WTC11 (cell line): Measurements from ENCODE around the gene KCNN1. TPM values are rescaled to one million over a fixed set of nuclear protein-coding genes. Genes with fewer than 3 reads are reported as not detected.

Experiments
- ATAC-seq: fragments of 200-7000 bp; cut with Tn5 transposase; 2 replicates; pipeline ENCODE4 v1.10.0; 2021; ENCODE audit warnings: mild to moderate bottlenecking, moderate library complexity
- CTCF ChIA-PET: fragments of 300-600 bp; sonication (Branson Sonifier 250); formaldehyde crosslinking; loops from one replicate; lab custom pipeline; 2021; ENCODE audit warnings: antibody characterized with exemption; lab: Charles Lee
- POLR2A ChIA-PET: fragments of 350-600 bp; sonication (Branson Sonifier 250); formaldehyde crosslinking; loops from one replicate; lab custom pipeline; 2021; ENCODE audit warnings: antibody characterized with exemption; lab: Charles Lee
- DNase-seq: peaks from one replicate; pipeline ENCODE4 v3.0.0; 2021; ENCODE audit warnings: low spot score
- H3K27ac Mint-ChIP-seq: 2 replicates; pipeline ENCODE4 v1.8.0; 2021; ENCODE audit warnings: mixed read lengths
- H3K27me3 Mint-ChIP-seq: 2 replicates; pipeline ENCODE4 v1.8.0; 2021; ENCODE audit warnings: low read depth, mild to moderate bottlenecking, moderate library complexity, mixed read lengths
- H3K36me3 Mint-ChIP-seq: 2 replicates; pipeline ENCODE4 v1.8.0; 2021; ENCODE audit warnings: mixed read lengths
- H3K4me1 Mint-ChIP-seq: 2 replicates; pipeline ENCODE4 v1.8.0; 2022; ENCODE audit warnings: mixed read lengths
- H3K4me3 Mint-ChIP-seq: 2 replicates; pipeline ENCODE4 v1.8.0; 2021; ENCODE audit warnings: mild to moderate bottlenecking, moderate library complexity, mixed read lengths
- H3K9me3 Mint-ChIP-seq: 2 replicates; pipeline ENCODE4 v1.8.0; 2021; ENCODE audit warnings: mixed read lengths
- CREM ChIP-seq: sonication (generic); formaldehyde crosslinking; IDR thresholded peaks from 2 replicates; pipeline ENCODE4 v1.8.1; 2022; ENCODE audit warnings: mild to moderate bottlenecking, missing genetic modification reagents, moderate library complexity
- CTCF ChIP-seq: fragments of 200-600 bp; IDR thresholded peaks from 2 replicates; pipeline ENCODE4 v1.8.0; 2022; ENCODE audit warnings: antibody characterized with exemption
- ETV6 ChIP-seq: sonication (generic); formaldehyde crosslinking; IDR thresholded peaks from 2 replicates; pipeline ENCODE4 v1.8.1; 2022; ENCODE audit warnings: mild to moderate bottlenecking, missing genetic modification reagents
- KAT7 ChIP-seq: sonication (generic); formaldehyde crosslinking; IDR thresholded peaks from 2 replicates; pipeline ENCODE4 v1.8.1; 2023; ENCODE audit warnings: missing genetic modification reagents, mild to moderate bottlenecking, borderline replicate concordance
- MYBL2 ChIP-seq: sonication (generic); formaldehyde crosslinking; IDR thresholded peaks from 2 replicates; pipeline ENCODE4 v1.8.1; 2023; ENCODE audit warnings: mild to moderate bottlenecking, moderate library complexity, missing genetic modification reagents
- OVOL2 ChIP-seq: fragments of 250-450 bp; sonication (Bioruptor Pico); IDR thresholded peaks from 2 replicates; pipeline ENCODE4 v1.9.0; 2021; ENCODE audit warnings: mild to moderate bottlenecking, borderline replicate concordance
- RORB ChIP-seq: fragments of 250-450 bp; sonication (Bioruptor Pico); IDR thresholded peaks from 2 replicates; pipeline ENCODE4 v1.9.0; 2021; ENCODE audit warnings: mild to moderate bottlenecking
- SMAD3 ChIP-seq: sonication (generic); formaldehyde crosslinking; IDR thresholded peaks from 2 replicates; pipeline ENCODE4 v1.8.0; 2022; ENCODE audit warnings: missing genetic modification reagents, mild to moderate bottlenecking, borderline replicate concordance
- SMAD4 ChIP-seq: sonication (generic); formaldehyde crosslinking; IDR thresholded peaks from 2 replicates; pipeline ENCODE4 v1.8.0; 2022; ENCODE audit warnings: mild to moderate bottlenecking, missing genetic modification reagents
- ZNF138 ChIP-seq: sonication (generic); formaldehyde crosslinking; conservative IDR thresholded peaks from 2 replicates; pipeline ENCODE4 v1.8.1; 2022; ENCODE audit warnings: mild to moderate bottlenecking, moderate library complexity, missing genetic modification reagents
- ZNF317 ChIP-seq: sonication (generic); formaldehyde crosslinking; IDR thresholded peaks from 2 replicates; pipeline ENCODE4 v1.8.1; 2023; ENCODE audit warnings: low read depth, mild to moderate bottlenecking, moderate library complexity, missing genetic modification reagents, borderline replicate concordance
- ZNF423 ChIP-seq: fragments of 250-450 bp; sonication (Bioruptor Pico); IDR thresholded peaks from 2 replicates; pipeline ENCODE4 v2.1.2; 2022; ENCODE audit warnings: mild to moderate bottlenecking, moderate library complexity
- ZNF671 ChIP-seq: fragments of 250-450 bp; sonication (Bioruptor Pico); IDR thresholded peaks from 2 replicates; pipeline ENCODE4 v1.8.0; 2021; ENCODE audit warnings: mild to moderate bottlenecking
- total RNA-seq: library from RNA; stranded (reverse); gene quantifications from 3 replicates; pipeline ENCODE4 v1.2.3, GENCODE V29; 2021
- TF ChIP-seq, protein P1 (sequence below): sonication (generic); formaldehyde crosslinking; IDR thresholded peaks from 2 replicates; pipeline ENCODE4 v1.8.0; 2022; ENCODE audit warnings: mild to moderate bottlenecking, missing genetic modification reagents
- TF ChIP-seq, protein P2 (sequence below): sonication (generic); formaldehyde crosslinking; conservative IDR thresholded peaks from 2 replicates; pipeline ENCODE4 v1.8.1; 2022; ENCODE audit warnings: mild to moderate bottlenecking, missing genetic modification reagents
- TF ChIP-seq, protein P3 (sequence below): fragments of 250-450 bp; sonication (Bioruptor Pico); conservative IDR thresholded peaks from 2 replicates; pipeline ENCODE4 v1.9.0; 2021; ENCODE audit warnings: mild to moderate bottlenecking
- TF ChIP-seq, protein P4 (sequence below): sonication (generic); formaldehyde crosslinking; IDR thresholded peaks from 2 replicates; pipeline ENCODE4 v1.8.1; 2022; ENCODE audit warnings: mild to moderate bottlenecking, moderate library complexity, missing genetic modification reagents
- TF ChIP-seq, protein P5 (sequence below): sonication (generic); formaldehyde crosslinking; IDR thresholded peaks from 2 replicates; pipeline ENCODE4 v1.8.0; 2023; ENCODE audit warnings: missing genetic modification reagents, mild to moderate bottlenecking, borderline replicate concordance

KCNN1 gene
- total RNA-seq, 1 experiment from 2014 or later, result 15.3 TPM

- POLR2A ChIA-PET, result no interaction called here
- ATAC-seq, result no peak
- Mint-ChIP-seq H3K4me3 (no peak overlapping the region), H3K27me3 (no peaks in the 10 kb centered on the region), H3K4me1 (no peaks in the 10 kb centered on the region; the same call in 1 of the 2 replicates), H3K36me3 (peaks cover 2% of the 10 kb centered on the region; the same call in 1 of the 2 replicates), H3K9me3 (no peaks in the 10 kb centered on the region), H3K27ac (no peak overlapping the region)
- TF ChIP-seq ZNF671 (CRISPR knock-in tag) (no peak), ZNF138 (CRISPR knock-in tag) (no peak), OVOL2 (CRISPR knock-in tag) (no peak), SMAD3 (CRISPR knock-in tag) (no peak), ZNF317 (CRISPR knock-in tag) (no peak), CREM (CRISPR knock-in tag) (no peak), ETV6 (CRISPR knock-in tag) (no peak), CTCF (no peak), ZNF423 (CRISPR knock-in tag) (no peak), MYBL2 (CRISPR knock-in tag) (no peak), RORB (CRISPR knock-in tag) (no peak), KAT7 (CRISPR knock-in tag) (no peak), SMAD4 (CRISPR knock-in tag) (no peak)
- TF ChIP-seq, protein P1, sequence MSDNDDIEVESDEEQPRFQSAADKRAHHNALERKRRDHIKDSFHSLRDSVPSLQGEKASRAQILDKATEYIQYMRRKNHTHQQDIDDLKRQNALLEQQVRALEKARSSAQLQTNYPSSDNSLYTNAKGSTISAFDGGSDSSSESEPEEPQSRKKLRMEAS (CRISPR knock-in tag), result no peak
- TF ChIP-seq, protein P2, sequence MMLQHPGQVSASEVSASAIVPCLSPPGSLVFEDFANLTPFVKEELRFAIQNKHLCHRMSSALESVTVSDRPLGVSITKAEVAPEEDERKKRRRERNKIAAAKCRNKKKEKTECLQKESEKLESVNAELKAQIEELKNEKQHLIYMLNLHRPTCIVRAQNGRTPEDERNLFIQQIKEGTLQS (CRISPR knock-in tag), result no peak
- TF ChIP-seq, protein P3, sequence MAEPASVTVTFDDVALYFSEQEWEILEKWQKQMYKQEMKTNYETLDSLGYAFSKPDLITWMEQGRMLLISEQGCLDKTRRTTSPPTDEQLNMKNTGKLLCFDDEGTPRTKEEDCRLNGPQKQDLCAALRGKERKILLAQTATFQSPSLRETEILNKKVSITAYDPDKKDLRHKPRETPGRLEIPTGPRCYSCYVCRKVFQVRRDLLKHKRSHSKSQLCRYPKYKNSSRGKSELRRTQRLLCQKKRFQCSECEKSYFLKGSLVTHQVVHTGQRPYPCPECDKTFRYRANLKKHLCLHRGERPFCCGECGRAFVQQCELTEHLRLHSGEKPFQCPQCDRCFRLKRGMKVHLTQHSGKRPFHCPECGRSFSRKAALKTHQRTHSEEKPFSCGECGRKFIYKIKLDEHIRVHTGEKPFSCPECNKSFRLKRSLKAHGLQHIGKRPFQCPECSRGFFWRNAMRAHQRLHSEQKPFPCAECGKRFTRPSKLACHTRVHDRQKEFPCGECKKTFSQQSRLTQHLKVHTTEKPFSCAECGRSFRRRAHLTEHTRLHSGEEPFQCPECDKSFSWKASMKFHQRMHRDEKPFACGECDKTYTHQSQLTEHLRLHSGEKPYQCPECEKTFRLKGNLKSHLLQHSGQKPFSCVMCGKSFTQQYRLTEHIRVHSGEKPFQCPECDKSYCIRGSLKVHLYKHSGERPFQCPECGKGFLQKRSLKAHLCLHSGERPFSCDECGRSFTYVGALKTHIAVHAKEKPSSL (CRISPR knock-in tag), result no peak
- TF ChIP-seq, protein P4, sequence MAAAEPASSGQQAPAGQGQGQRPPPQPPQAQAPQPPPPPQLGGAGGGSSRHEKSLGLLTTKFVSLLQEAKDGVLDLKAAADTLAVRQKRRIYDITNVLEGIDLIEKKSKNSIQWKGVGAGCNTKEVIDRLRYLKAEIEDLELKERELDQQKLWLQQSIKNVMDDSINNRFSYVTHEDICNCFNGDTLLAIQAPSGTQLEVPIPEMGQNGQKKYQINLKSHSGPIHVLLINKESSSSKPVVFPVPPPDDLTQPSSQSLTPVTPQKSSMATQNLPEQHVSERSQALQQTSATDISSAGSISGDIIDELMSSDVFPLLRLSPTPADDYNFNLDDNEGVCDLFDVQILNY (CRISPR knock-in tag), result no peak
- TF ChIP-seq, protein P5, sequence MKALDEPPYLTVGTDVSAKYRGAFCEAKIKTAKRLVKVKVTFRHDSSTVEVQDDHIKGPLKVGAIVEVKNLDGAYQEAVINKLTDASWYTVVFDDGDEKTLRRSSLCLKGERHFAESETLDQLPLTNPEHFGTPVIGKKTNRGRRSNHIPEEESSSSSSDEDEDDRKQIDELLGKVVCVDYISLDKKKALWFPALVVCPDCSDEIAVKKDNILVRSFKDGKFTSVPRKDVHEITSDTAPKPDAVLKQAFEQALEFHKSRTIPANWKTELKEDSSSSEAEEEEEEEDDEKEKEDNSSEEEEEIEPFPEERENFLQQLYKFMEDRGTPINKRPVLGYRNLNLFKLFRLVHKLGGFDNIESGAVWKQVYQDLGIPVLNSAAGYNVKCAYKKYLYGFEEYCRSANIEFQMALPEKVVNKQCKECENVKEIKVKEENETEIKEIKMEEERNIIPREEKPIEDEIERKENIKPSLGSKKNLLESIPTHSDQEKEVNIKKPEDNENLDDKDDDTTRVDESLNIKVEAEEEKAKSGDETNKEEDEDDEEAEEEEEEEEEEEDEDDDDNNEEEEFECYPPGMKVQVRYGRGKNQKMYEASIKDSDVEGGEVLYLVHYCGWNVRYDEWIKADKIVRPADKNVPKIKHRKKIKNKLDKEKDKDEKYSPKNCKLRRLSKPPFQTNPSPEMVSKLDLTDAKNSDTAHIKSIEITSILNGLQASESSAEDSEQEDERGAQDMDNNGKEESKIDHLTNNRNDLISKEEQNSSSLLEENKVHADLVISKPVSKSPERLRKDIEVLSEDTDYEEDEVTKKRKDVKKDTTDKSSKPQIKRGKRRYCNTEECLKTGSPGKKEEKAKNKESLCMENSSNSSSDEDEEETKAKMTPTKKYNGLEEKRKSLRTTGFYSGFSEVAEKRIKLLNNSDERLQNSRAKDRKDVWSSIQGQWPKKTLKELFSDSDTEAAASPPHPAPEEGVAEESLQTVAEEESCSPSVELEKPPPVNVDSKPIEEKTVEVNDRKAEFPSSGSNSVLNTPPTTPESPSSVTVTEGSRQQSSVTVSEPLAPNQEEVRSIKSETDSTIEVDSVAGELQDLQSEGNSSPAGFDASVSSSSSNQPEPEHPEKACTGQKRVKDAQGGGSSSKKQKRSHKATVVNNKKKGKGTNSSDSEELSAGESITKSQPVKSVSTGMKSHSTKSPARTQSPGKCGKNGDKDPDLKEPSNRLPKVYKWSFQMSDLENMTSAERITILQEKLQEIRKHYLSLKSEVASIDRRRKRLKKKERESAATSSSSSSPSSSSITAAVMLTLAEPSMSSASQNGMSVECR (CRISPR knock-in tag), result no peak
- DNase-seq, result no peak
- CTCF ChIA-PET, result interaction anchor here (0.5 kb wide), 1 partner anchor 306 kb away, joined by 3 read pairs; no protein-coding TSS in a partner anchor
Measured at GRCh38 chr19:18016209-18016910, 49.5 kb downstream of the KCNN1 start.
